Activated CD4-positive, alpha-beta T cell treated with anti-CD3 and anti-CD28 coated beads, Interleukin-2, amount 50 U/mL, for 24 hours (primary cell): Measurements from ENCODE around the gene CELA2A.
"Not testable (repeated sequence)": the region's sequence is repeated elsewhere in the genome, so short reads cannot be mapped to it uniquely, and the experiment has no call there.

Source experiments
- DNase-seq, 2 donors: peaks; one replicate each; pipeline ENCODE4 v3.0.0-alpha.2; 2020; ENCODE audit warnings: low read depth in 1 of 2, low spot score in 1 of 2

Gene CELA2A

GRCh38 chr1:15424981-15425380, 31.6 kb upstream of the CELA2A start:
- DNase-seq = no peak

GRCh38 chr1:15425521-15425920, 31.0 kb upstream of the CELA2A start:
- no peak for DNase-seq

GRCh38 chr1:15425958-15426357, 30.6 kb upstream of the CELA2A start:
- no peak for DNase-seq

GRCh38 chr1:15426492-15427279, 29.8 kb upstream of the CELA2A start:
- no peak for DNase-seq

- DNase-seq = no peak
Measured at GRCh38 chr1:15427280-15427666, 29.3 kb upstream of the CELA2A start.

GRCh38 chr1:15428252-15428651, 28.3 kb upstream of the CELA2A start:
- DNase-seq = not testable (repeated sequence)

GRCh38 chr1:15428815-15429435, 27.6 kb upstream of the CELA2A start:
- DNase-seq = no peak

GRCh38 chr1:15429701-15430149, 26.8 kb upstream of the CELA2A start:
- no peak for DNase-seq

- DNase-seq = peak; percentile 63 to 65
Measured at GRCh38 chr1:15430787-15431570, 25.6 kb upstream of the CELA2A start.

- no peak for DNase-seq
Measured at GRCh38 chr1:15431571-15431948, 25.0 kb upstream of the CELA2A start.

- no peak for DNase-seq
Measured at GRCh38 chr1:15432324-15432723, 24.2 kb upstream of the CELA2A start.

- DNase-seq = no peak
Measured at GRCh38 chr1:15433471-15433870, 23.1 kb upstream of the CELA2A start.

- not testable (repeated sequence) for DNase-seq
Measured at GRCh38 chr1:15434739-15435138, 21.8 kb upstream of the CELA2A start.

GRCh38 chr1:15435239-15436077, 21.1 kb upstream of the CELA2A start:
- no peak for DNase-seq

- no peak for DNase-seq
Measured at GRCh38 chr1:15436881-15437442, 19.6 kb upstream of the CELA2A start.

- DNase-seq = no peak
Measured at GRCh38 chr1:15439325-15439724, 17.2 kb upstream of the CELA2A start.

GRCh38 chr1:15440357-15440756, 16.2 kb upstream of the CELA2A start:
- DNase-seq = no peak

GRCh38 chr1:15441247-15441646, 15.3 kb upstream of the CELA2A start:
- no peak for DNase-seq

- no peak for DNase-seq
Measured at GRCh38 chr1:15442119-15442518, 14.4 kb upstream of the CELA2A start.

GRCh38 chr1:15442759-15443158, 13.8 kb upstream of the CELA2A start:
- DNase-seq = no peak

- no peak for DNase-seq
Measured at GRCh38 chr1:15443281-15443680, 13.3 kb upstream of the CELA2A start.
